Stimulated activated naive CD8-positive, alpha-beta T cell treated with anti-CD3 and anti-CD28 coated beads, Interleukin-15, Interleukin-2, amounts not matched to agents 100 ng/mL and 50 ng/mL, for 24 hours (primary cell): Measurements from ENCODE around the gene ENG.
A peak's percentile ranks its signal among the peaks of the same experiment; 100 is the strongest.

Experiments used
- H3K27ac Mint-ChIP-seq: one replicate; pipeline ENCODE4 v1.8.0; 2021; ENCODE audit warnings: mild to moderate bottlenecking, mixed read lengths
- H3K27me3 Mint-ChIP-seq: one replicate; pipeline ENCODE4 v1.8.0; 2021; ENCODE audit warnings: mixed read lengths
- H3K36me3 Mint-ChIP-seq: one replicate; pipeline ENCODE4 v1.8.0; 2021; ENCODE audit warnings: low read depth, mixed read lengths
- H3K4me1 Mint-ChIP-seq: one replicate; pipeline ENCODE4 v1.8.0; 2021; ENCODE audit warnings: low read depth, mixed read lengths
- H3K4me3 Mint-ChIP-seq: one replicate; pipeline ENCODE4 v1.8.0; 2021; ENCODE audit warnings: mild to moderate bottlenecking, mixed read lengths
- H3K9me3 Mint-ChIP-seq: one replicate; pipeline ENCODE4 v1.8.0; 2021; ENCODE audit warnings: mixed read lengths

Gene ENG

DNA sequence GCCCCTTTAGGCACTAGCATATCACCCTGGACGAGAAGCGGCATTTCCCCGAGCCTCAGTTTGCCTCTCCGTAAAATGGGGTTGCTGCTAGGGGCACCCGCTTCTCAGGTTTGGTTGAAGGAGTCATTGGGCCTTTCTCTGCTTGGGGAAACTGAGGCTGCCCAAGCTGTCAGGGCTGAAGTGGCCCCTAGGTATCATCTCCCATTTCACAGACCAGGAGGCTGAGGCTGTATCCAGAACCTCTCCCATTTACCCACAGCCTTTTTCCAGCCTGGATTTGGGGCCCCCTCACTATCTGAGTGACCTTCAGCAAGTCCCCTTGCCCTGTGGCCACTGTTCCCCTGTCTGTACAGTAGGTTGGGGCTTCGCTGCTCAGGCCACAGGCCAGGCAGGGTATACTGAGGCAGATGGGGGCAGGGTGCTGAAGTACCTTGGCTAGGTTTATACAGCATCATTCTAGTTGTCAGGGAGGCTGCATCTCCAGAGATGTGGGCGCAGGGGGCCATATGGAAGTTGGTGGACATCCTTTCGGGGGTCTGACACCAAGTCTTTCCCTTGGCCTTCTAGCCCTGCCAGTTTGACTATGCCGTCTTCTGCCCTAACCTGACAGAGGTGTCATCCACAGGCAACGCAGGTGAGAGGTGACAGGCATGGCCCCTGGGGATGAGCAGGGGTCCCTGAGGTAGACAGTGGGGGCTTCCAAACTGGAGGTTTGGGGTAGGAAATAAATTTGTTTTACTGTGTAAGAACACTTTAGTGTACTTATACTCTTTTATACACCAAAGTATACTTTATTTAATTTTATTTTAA lies 43.9 kb downstream of the ENG start:
- Mint-ChIP-seq H3K9me3 (no peaks in the 10 kb centered on the region), H3K27ac (no peak overlapping the region), H3K4me1 (no peaks in the 10 kb centered on the region), H3K36me3 (peaks cover 37% of the 10 kb centered on the region), H3K4me3 (no peak overlapping the region), H3K27me3 (no peaks in the 10 kb centered on the region)

DNA sequence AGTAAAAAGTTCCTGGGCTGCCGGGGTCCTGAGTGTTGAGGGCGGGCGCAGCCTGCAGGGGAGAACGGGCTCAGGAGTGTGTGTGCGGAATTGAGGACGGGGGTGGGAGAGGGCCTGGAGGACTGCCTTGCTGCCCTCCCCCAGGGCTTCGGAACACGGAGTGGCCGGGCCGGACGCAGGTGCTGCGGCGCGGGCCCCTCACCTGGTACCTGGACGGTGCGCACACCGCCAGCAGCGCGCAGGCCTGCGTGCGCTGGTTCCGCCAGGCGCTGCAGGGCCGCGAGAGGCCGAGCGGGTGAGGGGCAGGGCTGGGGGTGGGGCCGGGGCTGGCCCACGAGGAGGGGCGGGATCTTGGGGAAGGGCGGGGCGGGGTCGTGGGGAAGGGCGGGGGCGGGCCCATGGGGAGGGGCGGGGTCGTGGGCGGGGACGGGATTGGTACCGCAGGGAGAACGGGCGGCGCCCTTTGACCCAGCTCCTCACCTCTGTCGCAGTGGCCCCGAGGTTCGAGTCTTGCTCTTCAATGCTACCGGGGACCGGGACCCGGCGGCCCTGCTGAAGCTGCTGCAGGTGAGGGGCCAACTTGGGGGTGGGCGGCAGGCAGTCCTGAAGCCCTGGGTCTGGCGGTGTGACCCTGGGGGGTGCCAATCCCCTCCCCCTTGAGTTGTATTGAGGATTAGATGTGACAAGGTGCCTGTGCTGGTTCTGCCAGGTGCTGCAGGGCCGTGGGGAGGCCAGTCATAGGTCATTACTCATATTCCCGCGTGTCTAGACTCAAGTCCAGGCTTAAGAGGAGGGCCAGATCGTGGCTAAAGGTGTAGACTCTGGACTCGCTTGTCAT lies 44.7 kb downstream of the ENG start:
- no peak overlapping the region for H3K27ac Mint-ChIP-seq
- H3K27me3 Mint-ChIP-seq: no peaks in the 10 kb centered on the region
- no peaks in the 10 kb centered on the region for H3K4me1 Mint-ChIP-seq
- H3K4me3 Mint-ChIP-seq: no peak overlapping the region
- no peaks in the 10 kb centered on the region for H3K9me3 Mint-ChIP-seq
- H3K36me3 Mint-ChIP-seq: peaks cover 37% of the 10 kb centered on the region

DNA sequence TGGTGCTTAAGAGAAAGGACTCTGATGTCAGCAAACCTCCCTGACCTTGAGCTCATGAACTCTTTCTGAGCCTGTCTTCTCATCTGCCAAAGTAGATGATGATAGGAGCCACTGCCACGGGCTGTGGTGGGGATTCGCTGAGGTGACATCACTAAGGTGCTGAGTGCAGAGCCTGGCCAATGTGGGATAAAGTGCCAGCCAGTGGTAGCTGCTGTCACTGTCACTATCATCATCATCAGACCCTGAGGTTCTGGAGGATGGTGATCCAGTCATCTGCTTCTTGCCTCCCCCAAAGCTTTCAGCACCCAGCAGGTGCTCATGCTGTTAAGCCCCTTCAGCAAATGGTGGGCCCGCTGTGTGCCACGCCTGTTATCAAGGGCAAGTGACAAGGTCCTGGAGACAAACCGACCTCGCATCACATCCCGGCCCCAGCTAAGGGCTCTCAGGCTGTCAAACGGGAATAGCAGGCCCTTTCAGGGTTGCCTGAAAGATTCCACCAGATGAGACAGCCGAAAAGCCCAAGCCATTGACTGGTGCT lies 45.4 kb downstream of the ENG start:
- H3K27ac Mint-ChIP-seq: no peak overlapping the region
- no peaks in the 10 kb centered on the region for H3K9me3 Mint-ChIP-seq
- H3K4me3 Mint-ChIP-seq: no peak overlapping the region
- peaks cover 39% of the 10 kb centered on the region for H3K36me3 Mint-ChIP-seq
- H3K27me3 Mint-ChIP-seq: no peaks in the 10 kb centered on the region
- H3K4me1 Mint-ChIP-seq: peaks cover 7% of the 10 kb centered on the region

DNA sequence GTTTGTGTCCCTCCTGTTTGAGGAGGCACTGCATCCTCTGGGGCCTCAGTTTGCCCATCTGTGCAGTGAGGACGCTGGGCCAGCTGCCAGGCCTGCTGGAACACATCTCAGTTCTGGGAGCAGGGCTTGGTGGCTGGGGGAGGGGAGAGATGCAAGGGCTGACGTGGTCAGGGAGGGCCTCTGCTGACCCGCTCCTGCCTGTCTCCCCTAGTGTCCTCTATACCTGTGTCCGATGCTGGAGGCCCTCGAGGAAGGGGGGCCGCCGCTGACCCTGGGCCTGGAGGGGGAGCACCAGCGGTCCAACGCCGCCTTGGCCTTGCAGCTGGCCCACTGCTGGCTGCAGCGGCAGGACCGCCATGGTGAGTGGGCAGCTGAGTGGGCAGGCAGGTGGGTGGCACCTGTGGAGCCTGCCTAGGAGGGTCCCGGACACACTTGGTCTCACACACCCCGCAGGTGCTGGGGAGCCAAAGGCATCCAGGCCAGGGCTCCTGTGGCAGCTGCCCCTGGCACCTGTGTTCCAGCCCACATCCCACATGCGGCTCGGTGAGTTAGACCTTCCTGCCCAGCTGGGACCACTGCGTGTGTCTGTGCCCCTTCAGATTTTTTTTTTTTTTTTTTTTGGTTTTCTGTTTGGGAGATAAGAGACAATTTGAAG lies 46.0 kb downstream of the ENG start:
- Mint-ChIP-seq H3K4me3 (no peak overlapping the region), H3K4me1 (peaks cover 11% of the 10 kb centered on the region), H3K9me3 (no peaks in the 10 kb centered on the region), H3K27ac (no peak overlapping the region), H3K36me3 (peaks cover 41% of the 10 kb centered on the region), H3K27me3 (no peaks in the 10 kb centered on the region)

DNA sequence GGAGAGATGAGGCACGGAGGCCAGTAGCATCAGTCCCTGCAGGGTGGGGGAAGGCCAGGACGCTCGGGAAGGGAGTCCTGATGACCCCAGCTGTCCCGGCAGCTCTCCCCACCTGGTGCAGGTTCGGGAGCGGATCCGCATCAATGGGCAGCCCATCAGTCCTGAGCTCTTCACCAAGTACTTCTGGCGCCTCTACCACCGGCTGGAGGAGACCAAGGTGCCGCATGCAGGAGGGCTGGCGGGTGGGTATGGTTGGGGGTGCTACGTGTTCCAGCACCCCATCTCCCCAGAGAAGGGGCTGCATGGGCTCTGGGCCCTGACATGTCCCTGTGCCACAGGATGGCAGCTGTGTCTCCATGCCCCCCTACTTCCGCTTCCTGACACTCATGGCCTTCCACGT lies 47.6 kb downstream of the ENG start:
- peaks cover 30% of the 10 kb centered on the region for H3K36me3 Mint-ChIP-seq
- peaks cover 16% of the 10 kb centered on the region for H3K4me1 Mint-ChIP-seq
- H3K27me3 Mint-ChIP-seq: no peaks in the 10 kb centered on the region
- H3K4me3 Mint-ChIP-seq: no peak overlapping the region
- H3K27ac Mint-ChIP-seq: peak overlapping the region; percentile 72
- no peaks in the 10 kb centered on the region for H3K9me3 Mint-ChIP-seq

DNA sequence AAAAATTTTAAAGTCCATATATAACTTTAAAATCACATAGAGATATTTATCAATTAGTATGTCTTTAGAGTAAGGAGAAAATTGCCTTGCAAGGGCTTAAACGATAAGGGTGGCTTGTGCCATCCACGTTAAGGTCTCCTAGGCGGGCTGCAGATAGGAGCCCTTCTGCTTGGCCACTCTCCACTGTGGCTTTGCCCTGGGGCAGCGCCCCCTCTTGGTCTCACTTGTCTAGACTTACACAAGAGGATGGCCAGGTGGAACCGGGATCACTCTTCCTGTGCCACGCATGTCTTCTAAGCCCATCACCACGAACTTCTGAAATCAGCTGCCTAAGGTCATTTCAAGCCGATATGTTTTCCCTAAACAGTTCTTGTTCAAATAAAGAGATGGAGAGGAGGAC lies 48.8 kb downstream of the ENG start:
- H3K4me3 Mint-ChIP-seq: no peak overlapping the region

DNA sequence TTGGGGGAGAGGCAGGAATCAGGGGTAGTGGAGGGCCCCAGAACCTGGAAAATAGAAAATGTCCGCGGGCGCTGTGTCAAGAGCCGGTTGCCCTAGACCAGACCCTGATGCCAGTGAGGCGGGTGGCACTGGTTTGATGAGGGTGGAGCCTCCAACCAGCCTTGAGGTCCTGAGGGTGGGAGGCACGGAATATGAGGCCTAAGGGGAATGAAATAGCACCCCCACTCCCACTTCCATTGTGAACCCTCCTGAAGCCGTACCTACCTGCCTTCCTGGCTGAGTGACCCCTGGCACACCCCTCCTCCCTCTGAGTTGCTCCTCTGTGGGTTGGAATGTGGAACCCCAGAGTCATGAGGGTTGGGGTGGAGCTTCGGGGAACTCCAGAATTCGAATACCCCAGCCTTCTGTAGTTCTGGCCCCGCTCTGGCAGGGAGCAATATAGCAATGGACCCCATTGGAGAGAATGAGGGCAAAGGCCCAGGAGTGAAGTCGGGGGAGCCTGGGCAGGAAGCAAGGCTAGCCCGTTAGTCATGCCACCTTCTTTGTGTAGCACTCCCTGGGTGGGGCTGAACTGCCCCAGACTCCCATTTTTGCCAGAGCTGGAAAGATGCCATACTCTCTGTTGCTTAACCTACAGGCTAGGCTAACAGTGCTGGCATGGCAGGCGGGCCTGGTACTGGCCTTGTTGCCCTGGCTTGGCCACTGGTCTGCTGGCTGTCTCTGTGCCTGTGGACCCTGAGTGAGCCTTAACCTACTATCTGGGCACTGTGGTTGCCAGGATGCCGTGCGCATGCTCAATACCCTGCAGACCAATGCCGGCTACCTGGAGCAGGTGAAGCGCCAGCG lies 50.7 kb downstream of the ENG start:
- Mint-ChIP-seq H3K36me3 (peaks cover 22% of the 10 kb centered on the region), H3K27me3 (no peaks in the 10 kb centered on the region), H3K4me1 (peaks cover 22% of the 10 kb centered on the region), H3K4me3 (peak overlapping the region; percentile 96), H3K9me3 (no peaks in the 10 kb centered on the region), H3K27ac (peak overlapping the region; percentile 97)

More for the DNA sequence above, 48.8 kb downstream of the ENG start:
- H3K27me3 Mint-ChIP-seq: no peaks in the 10 kb centered on the region
- no peaks in the 10 kb centered on the region for H3K9me3 Mint-ChIP-seq
- peaks cover 30% of the 10 kb centered on the region for H3K36me3 Mint-ChIP-seq
- peaks cover 22% of the 10 kb centered on the region for H3K4me1 Mint-ChIP-seq
- H3K27ac Mint-ChIP-seq: peak overlapping the region; percentile 57

DNA sequence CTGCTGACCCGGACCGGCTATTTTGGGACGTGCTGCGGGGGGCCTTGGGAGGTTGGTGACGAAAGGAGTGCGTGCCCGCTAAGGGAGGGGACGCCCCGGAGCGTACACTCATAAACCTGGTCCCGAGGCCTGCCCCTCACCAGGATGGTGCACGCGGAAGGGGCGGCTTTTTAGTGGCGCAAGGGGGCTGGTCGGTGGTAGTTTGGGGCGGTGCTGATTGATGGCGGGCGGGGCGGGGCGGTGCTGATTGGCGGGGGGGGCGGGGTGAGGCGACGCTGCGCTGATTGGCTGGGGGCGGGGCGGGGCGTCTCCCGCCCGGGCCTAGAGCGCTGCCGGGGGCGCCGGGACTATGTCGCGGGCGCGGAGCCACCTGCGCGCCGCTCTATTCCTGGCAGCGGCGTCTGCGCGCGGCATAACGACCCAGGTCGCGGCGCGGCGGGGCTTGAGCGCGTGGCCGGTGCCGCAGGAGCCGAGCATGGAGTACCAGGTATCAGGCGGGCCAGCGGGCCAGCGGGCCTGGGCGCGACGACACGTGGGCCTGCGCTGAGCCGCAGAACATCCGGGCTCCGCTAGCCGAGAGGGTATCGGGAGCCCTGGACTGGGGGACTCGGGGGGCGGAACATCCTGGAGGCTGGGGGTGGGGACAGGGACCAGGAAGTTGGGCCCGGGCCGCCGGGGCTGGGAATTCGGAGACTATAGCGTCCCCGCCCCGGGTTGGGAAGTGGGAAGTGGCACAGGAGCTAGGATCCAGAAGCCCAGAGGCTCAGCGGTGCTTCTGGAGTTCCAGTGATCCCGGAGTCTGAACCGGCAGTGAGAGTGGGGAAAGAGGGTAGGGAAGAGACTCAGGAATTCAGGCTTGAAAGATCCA lies 51.6 kb downstream of the ENG start, which contains the start of gene FPGS:
Gene FPGS, plus strand, starts transcription at position 307 of the 868 bp plus-strand sequence. Its CDS starts 43 bp downstream, at position 350.
- Mint-ChIP-seq H3K9me3 (no peaks in the 10 kb centered on the region), H3K4me3 (peak within 1 kb of the TSS; percentile 96), H3K4me1 (peaks cover 28% of the 10 kb centered on the region), H3K27ac (peak within 1 kb of the TSS; percentile 97), H3K36me3 (peaks cover 21% of the 10 kb centered on the region), H3K27me3 (no peaks in the 10 kb centered on the region)

DNA sequence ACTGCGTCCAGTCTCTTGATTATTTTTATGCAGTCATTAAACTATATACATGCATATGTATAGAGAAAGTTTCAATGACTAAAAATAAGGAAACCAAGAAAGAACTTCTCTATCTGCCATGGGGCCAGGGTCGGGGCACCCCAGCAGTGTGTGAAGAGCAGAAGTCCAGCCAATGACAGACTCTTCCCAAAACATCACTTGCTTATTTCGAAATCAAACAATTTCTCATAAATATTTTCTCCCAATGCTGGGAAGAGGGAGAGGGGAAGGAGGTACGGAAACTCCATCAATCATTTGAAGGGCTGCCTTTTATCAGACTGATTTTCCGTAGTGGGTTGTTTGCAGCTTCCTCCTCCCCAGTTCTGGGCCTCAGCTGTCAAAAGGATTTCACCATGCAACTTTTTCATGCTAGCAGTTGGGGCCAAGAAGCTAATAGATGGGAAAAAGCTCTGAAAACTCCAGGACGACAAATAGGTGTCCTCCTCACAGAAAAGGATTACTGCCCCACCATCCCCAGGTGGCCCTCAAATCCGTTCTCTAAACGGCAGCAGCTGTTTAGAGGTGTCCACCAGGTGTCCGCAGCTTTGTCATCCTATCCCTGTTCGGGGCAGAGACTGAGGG lies 52.4 kb downstream of the ENG start:
- Mint-ChIP-seq H3K36me3 (peaks cover 16% of the 10 kb centered on the region), H3K4me3 (peak overlapping the region; percentile 96), H3K9me3 (no peaks in the 10 kb centered on the region), H3K27ac (peak overlapping the region; percentile 82), H3K4me1 (peaks cover 36% of the 10 kb centered on the region), H3K27me3 (no peaks in the 10 kb centered on the region)

DNA sequence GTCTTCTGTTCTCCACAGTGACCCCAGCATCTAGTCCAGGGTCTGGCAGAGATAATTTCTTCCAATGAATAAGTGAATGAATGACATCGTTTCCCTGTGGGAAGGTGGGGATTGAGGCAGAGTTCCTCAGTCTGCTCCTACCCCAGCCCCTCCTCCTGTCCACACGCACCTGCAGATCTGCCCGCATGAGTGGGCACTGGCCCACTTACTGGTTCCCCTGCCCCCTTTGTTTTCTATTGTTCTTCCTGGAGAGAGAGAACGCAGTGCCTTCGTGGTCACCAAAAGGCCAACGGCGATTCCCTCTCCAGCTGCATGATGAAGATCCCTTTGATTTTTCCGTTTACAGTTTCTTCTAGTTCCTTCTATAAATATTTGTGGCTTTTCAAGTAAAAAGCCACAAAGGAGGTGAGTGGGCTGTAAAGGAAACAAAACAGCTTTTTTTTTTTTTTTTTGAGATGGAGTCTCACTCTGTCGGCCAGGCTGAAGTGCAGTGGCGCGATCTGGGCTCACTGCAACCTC lies 57.5 kb downstream of the ENG start:
- Mint-ChIP-seq H3K4me3 (peak overlapping the region; percentile 65), H3K27me3 (no peaks in the 10 kb centered on the region), H3K9me3 (no peaks in the 10 kb centered on the region), H3K36me3 (peaks cover 8% of the 10 kb centered on the region), H3K27ac (peak overlapping the region; percentile 81), H3K4me1 (peaks cover 39% of the 10 kb centered on the region)

DNA sequence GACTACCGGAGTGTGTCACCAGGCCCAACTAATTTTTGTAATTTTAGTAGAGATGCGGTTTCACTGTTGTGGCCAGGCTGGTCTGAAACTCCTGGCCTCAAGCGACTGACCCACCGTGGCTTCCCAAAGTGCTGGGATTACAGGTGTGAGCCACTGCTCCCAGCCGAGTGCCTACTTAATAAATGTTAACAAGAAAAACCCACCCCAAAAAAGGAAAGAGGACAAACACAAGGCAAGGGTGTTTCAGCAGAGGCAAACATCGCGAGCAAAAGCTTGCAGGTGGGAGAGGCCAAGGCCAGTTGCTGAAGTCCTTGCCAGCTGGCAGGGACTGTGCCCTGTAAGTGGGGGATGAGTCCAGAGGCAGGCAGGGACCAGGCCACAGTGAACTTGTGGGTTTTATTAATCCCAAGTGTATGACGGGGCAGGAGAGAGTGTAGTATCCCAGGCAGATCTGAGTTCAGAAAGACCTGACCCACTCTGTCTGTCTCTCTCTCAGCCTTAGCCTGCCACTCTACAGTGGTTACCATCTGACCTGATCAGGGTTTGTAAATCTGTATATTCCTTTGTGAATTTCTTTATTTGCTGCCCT lies 58.1 kb downstream of the ENG start:
- Mint-ChIP-seq H3K27me3 (no peaks in the 10 kb centered on the region), H3K4me3 (no peak overlapping the region), H3K9me3 (no peaks in the 10 kb centered on the region), H3K4me1 (peaks cover 36% of the 10 kb centered on the region), H3K27ac (peak overlapping the region; percentile 81), H3K36me3 (peaks cover 14% of the 10 kb centered on the region)

DNA sequence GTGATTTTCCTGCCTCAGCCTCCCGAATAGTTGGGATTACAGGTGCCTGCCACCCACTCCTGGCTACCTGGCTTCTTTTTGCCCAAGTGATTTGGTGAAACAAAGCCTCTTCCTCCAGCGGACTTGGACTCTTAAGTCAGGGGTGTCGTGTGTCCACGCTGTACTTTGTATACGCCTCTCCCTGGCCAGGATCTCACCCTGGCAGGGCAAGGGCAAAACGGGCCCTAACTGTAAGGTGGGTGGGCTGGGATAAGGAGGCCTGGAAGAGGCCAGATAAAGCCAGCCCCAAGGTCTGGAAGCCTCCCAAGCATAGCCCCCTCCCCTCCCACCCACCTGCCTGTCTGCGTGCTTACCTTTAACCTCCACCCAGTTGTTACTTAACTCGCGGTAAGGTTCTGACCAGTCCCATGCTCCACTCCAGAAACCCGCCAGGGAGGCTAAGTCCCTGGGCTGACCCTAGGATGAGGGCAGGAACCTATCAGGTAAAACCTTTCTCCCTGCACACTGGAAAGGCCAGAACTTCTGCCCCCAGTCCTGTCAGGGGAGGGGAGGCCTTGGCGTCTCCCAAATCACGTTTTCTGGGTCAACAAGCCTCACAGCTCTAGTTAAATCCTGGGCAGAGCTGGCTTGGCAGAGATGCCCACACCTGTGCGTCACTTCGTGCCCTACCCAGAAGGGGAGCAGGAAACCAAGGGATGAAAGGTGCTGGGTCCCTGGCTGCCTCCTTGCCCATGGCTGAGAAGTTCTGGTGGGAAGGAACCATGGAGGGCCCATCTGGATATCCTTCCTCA lies 60.3 kb downstream of the ENG start:
- H3K4me1 Mint-ChIP-seq: peaks cover 47% of the 10 kb centered on the region
- H3K27me3 Mint-ChIP-seq: no peaks in the 10 kb centered on the region
- no peak overlapping the region for H3K27ac Mint-ChIP-seq
- no peaks in the 10 kb centered on the region for H3K9me3 Mint-ChIP-seq
- H3K36me3 Mint-ChIP-seq: peaks cover 33% of the 10 kb centered on the region
- no peak overlapping the region for H3K4me3 Mint-ChIP-seq
